WERI-Rb-1 (cell line): ENCODE measurements around the gene PCBP4.

ENCODE experiments used
- DNase-seq: peaks from one replicate; pipeline ENCODE4 v3.0.0-alpha.2; 2020
- H3K27ac ChIP-seq: fragments of 250-450 bp; sonication (Bioruptor Pico); 2 replicates; pipeline ENCODE4 v1.5.1; 2020; ENCODE audit warnings: mild to moderate bottlenecking, moderate library complexity
- H3K27me3 ChIP-seq: fragments of 250-450 bp; sonication (Bioruptor Pico); 2 replicates; pipeline ENCODE4 v1.5.1; 2021; ENCODE audit warnings: mild to moderate bottlenecking, low read depth, moderate library complexity; ENCODE audit not compliant: insufficient read depth, severe bottlenecking
- H3K36me3 ChIP-seq: fragments of 250-450 bp; sonication (Bioruptor Pico); 2 replicates; pipeline ENCODE4 v1.5.1; 2020; ENCODE audit warnings: mild to moderate bottlenecking, moderate library complexity
- H3K4me3 ChIP-seq: 2 replicates; pipeline ENCODE4 v1.5.1; 2011; ENCODE audit warnings: low read depth, mild to moderate bottlenecking, control low read depth, low read length
- H3K9me3 ChIP-seq: fragments of 250-450 bp; sonication (Bioruptor Pico); 2 replicates; pipeline ENCODE4 v1.5.1; 2021; ENCODE audit warnings: mild to moderate bottlenecking, moderate library complexity; ENCODE audit not compliant: severe bottlenecking
- CTCF ChIP-seq: IDR thresholded peaks from 2 replicates; pipeline ENCODE4 v1.5.1; 2011; ENCODE audit warnings: low read depth, mild to moderate bottlenecking, control low read depth, inconsistent platforms, low read length

The PCBP4 gene

GRCh38 chr3:51966486-51966885 lies 768 bp downstream of the PCBP4 start:
- Histone ChIP-seq H3K27ac (peak overlapping the region; percentile 100), H3K9me3 (no peaks in the 10 kb centered on the region), H3K27me3 (no peaks in the 10 kb centered on the region), H3K36me3 (peaks cover 77% of the 10 kb centered on the region), H3K4me3 (peak overlapping the region; percentile 93)
- TF ChIP-seq CTCF, result no peak
- peak; percentile 62 for DNase-seq

GRCh38 chr3:51966016-51966415 lies 1.2 kb downstream of the PCBP4 start:
- no peak for TF ChIP-seq CTCF
- H3K36me3 ChIP-seq, result peaks cover 80% of the 10 kb centered on the region
- peak overlapping the region; percentile 93 for H3K4me3 ChIP-seq
- no peaks in the 10 kb centered on the region for H3K9me3 ChIP-seq
- peak; percentile 30 for DNase-seq
- no peaks in the 10 kb centered on the region for H3K27me3 ChIP-seq
- peak overlapping the region; percentile 100 for H3K27ac ChIP-seq

DNA sequence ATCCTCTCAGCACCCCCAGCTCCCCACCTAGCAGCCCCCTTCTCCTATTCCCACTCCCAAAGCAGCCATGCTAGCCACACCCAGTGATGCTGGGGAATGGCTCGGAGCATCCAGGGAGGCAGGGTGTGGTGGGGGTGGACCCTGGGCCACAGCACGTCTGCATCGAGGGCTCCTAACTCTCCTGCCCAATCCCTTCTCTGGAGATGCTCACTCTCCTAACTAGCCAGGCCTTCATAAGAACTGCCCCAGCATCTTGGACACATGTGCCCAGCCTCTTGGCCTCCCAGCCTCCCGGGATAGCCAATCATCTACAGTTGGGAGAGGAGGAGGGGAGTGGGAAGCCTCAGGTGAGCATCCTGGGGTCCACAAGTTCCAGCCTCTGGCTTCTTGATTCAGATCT lies 2.7 kb downstream of the PCBP4 start:
- Histone ChIP-seq H3K4me3 (peak overlapping the region; percentile 93), H3K27ac (peak overlapping the region; percentile 100), H3K27me3 (no peaks in the 10 kb centered on the region), H3K9me3 (no peaks in the 10 kb centered on the region), H3K36me3 (peaks cover 83% of the 10 kb centered on the region)
- DNase-seq, result no peak
- no peak for TF ChIP-seq CTCF

DNA sequence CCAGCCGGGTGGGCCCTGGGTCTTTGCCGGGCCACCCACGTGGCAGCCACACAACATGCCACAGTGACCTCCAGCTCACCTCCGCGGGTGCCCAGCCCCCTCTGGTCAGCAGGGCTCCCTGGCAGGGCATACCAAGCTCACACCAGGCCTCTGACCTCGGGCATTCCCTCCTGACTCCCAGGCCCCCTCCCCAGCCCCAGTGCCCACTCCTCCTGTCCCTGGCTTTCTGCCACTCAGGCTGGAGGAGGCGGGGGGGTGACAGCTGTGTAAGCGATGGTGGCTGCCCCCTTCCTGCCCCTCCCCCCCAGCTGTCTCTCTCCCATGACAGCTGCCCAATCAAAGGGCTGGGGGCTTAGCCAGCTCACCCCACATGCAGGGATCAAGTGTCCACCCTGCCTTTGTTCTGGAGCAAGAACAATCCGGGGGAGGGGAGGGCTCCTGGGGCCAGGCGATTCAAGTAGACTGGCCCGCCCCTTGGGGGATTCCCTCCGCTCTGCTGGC lies 3.3 kb downstream of the PCBP4 start:
- Histone ChIP-seq H3K4me3 (peak overlapping the region; percentile 93), H3K9me3 (no peaks in the 10 kb centered on the region), H3K27ac (peak overlapping the region; percentile 100), H3K36me3 (peaks cover 85% of the 10 kb centered on the region), H3K27me3 (no peaks in the 10 kb centered on the region)
- peak; percentile 99 for DNase-seq
- no peak for TF ChIP-seq CTCF

GRCh38 chr3:51962854-51963530 lies 4.3 kb downstream of the PCBP4 start:
- Histone ChIP-seq H3K27ac (peak overlapping the region; percentile 100), H3K27me3 (no peaks in the 10 kb centered on the region), H3K4me3 (peak overlapping the region; percentile 47), H3K36me3 (peaks cover 89% of the 10 kb centered on the region), H3K9me3 (no peaks in the 10 kb centered on the region)
- peak; percentile 84 for DNase-seq
- TF ChIP-seq CTCF, result no peak
